Neural cell (in vitro differentiated cells): ENCODE data around the gene FHOD3. TPM values are rescaled to one million over a fixed set of nuclear protein-coding genes. Genes with fewer than 3 reads are reported as not detected.

Experiments used
- H2AFZ ChIP-seq: fragments of 200-600, 300-800 bp; sonication (generic), shearing (Covaris generic); 2 replicates; pipeline ENCODE4 v1.6.0; 2014; ENCODE audit warnings: low read depth, mild to moderate bottlenecking, antibody characterized with exemption, low read length, moderate library complexity
- H3F3A ChIP-seq: fragments of 200-600 bp; shearing (Covaris generic); 2 replicates; pipeline ENCODE4 v1.6.1; 2016; ENCODE audit warnings: mild to moderate bottlenecking, moderate library complexity, mixed read lengths, antibody characterized with exemption, low read length; ENCODE audit not compliant: insufficient read depth, poor library complexity, severe bottlenecking
- H3K27ac ChIP-seq: fragments of 200-600, 300-800 bp; sonication (generic), shearing (Covaris generic); 2 replicates; pipeline ENCODE4 v1.5.1; 2014; ENCODE audit warnings: mild to moderate bottlenecking, low read length, moderate library complexity
- H3K27me3 ChIP-seq: fragments of 300-800, 200-600 bp; sonication (generic), shearing (Covaris generic); 2 replicates; pipeline ENCODE4 v1.6.0; 2014; ENCODE audit warnings: mild to moderate bottlenecking, low read depth, low read length, moderate library complexity; ENCODE audit not compliant: insufficient read depth
- H3K36me3 ChIP-seq: fragments of 300-800, 200-600 bp; sonication (generic), shearing (Covaris generic); 2 replicates; pipeline ENCODE4 v1.5.1; 2014; ENCODE audit warnings: mild to moderate bottlenecking, antibody characterized with exemption, low read length, moderate library complexity; ENCODE audit not compliant: insufficient read depth
- H3K4me2 ChIP-seq: fragments of 300-800, 200-600 bp; sonication (generic), shearing (Covaris generic); 2 replicates; pipeline ENCODE4 v1.6.0; 2014; ENCODE audit warnings: mild to moderate bottlenecking, low read length
- H3K4me3 ChIP-seq: fragments of 300-800, 200-600 bp; sonication (generic), shearing (Covaris generic); 2 replicates; pipeline ENCODE4 v1.5.1; 2014; ENCODE audit warnings: mild to moderate bottlenecking, low read length, moderate library complexity
- H3K79me2 ChIP-seq: fragments of 200-600 bp; shearing (Covaris generic); replicated peaks from 2 replicates; pipeline ENCODE4 v1.6.0; 2014; ENCODE audit warnings: mild to moderate bottlenecking, low read length, moderate library complexity; ENCODE audit not compliant: insufficient read depth
- H3K9ac ChIP-seq: fragments of 300-800, 200-600 bp; sonication (generic), shearing (Covaris generic); 2 replicates; pipeline ENCODE4 v1.6.1; 2016; ENCODE audit warnings: mild to moderate bottlenecking, low read length, mixed read lengths
- H3K9me2 ChIP-seq: fragments of 200-600 bp; shearing (Covaris generic); 2 replicates; pipeline ENCODE4 v1.6.1; 2016; ENCODE audit warnings: mild to moderate bottlenecking, low read length, mixed read lengths; ENCODE audit not compliant: insufficient read depth
- H3K9me3 ChIP-seq: fragments of 200-600, 300-800 bp; sonication (generic), shearing (Covaris generic); 2 replicates; pipeline ENCODE4 v1.6.1; 2016; ENCODE audit warnings: mild to moderate bottlenecking, mixed run types, low read length, moderate library complexity, mixed read lengths
- H4K20me1 ChIP-seq: fragments of 200-600 bp; shearing (Covaris generic); 2 replicates; pipeline ENCODE4 v1.6.1; 2016; ENCODE audit warnings: mild to moderate bottlenecking, mixed run types; ENCODE audit not compliant: insufficient read depth
- CTCF ChIP-seq: fragments of 450-650 bp; IDR thresholded peaks from 2 replicates; pipeline ENCODE4 v1.5.1; 2014; ENCODE audit warnings: antibody characterized with exemption, mild to moderate bottlenecking, moderate library complexity; ENCODE audit not compliant: poor library complexity, severe bottlenecking
- EP300 ChIP-seq: fragments of 450-650 bp; conservative IDR thresholded peaks from 2 replicates; pipeline ENCODE4 v1.6.1; 2014; ENCODE audit warnings: antibody characterized with exemption, mild to moderate bottlenecking, moderate library complexity; ENCODE audit not compliant: poor library complexity, severe bottlenecking
- EZH2 ChIP-seq: fragments of 200-600, 300-800 bp; shearing (Covaris generic), sonication (generic); IDR thresholded peaks from 2 replicates; pipeline ENCODE4 v1.6.1; 2014; ENCODE audit warnings: antibody characterized with exemption, low read length, borderline replicate concordance, mild to moderate bottlenecking; ENCODE audit not compliant: insufficient read depth, poor library complexity, severe bottlenecking
- MXI1 ChIP-seq: fragments of 450-650 bp; conservative IDR thresholded peaks from 2 replicates; pipeline ENCODE4 v1.6.1; 2014; ENCODE audit warnings: antibody characterized with exemption, mild to moderate bottlenecking; ENCODE audit not compliant: poor library complexity, severe bottlenecking
- POLR2AphosphoS5 ChIP-seq: IDR thresholded peaks from 2 replicates; pipeline ENCODE4 v1.6.1; 2012
- RAD21 ChIP-seq: fragments of 450-650 bp; conservative IDR thresholded peaks from 2 replicates; pipeline ENCODE4 v1.6.1; 2014; ENCODE audit warnings: antibody characterized with exemption, mild to moderate bottlenecking, moderate library complexity
- SMC3 ChIP-seq: fragments of 450-650 bp; conservative IDR thresholded peaks from 2 replicates; pipeline ENCODE4 v1.6.1; 2014; ENCODE audit warnings: antibody characterized with exemption, mild to moderate bottlenecking, moderate library complexity; ENCODE audit not compliant: poor library complexity
- TAF1 ChIP-seq: IDR thresholded peaks from 2 replicates; pipeline ENCODE4 v1.6.1; 2012; ENCODE audit warnings: low read depth
- polyA plus RNA-seq: library from polyadenylated mRNA; depleted of rRNA; stranded (reverse); fragments of >200 nt; gene quantifications from 2 replicates; pipeline ENCODE4 v1.2.3, GENCODE V29; 2014
- TF ChIP-seq, protein P1 (sequence below): IDR thresholded peaks from 2 replicates; pipeline ENCODE4 v1.6.1; 2012; ENCODE audit warnings: borderline replicate concordance

The FHOD3 gene
- polyA plus RNA-seq, 1 donor from 2014 or later = 19.4 TPM

GRCh38 chr18:36776650-36777049, 479.1 kb downstream of the FHOD3 start:
- no peak for TF ChIP-seq EP300
- no peak for TF ChIP-seq TAF1
- no peak for TF ChIP-seq EZH2
- TF ChIP-seq, protein P1, sequence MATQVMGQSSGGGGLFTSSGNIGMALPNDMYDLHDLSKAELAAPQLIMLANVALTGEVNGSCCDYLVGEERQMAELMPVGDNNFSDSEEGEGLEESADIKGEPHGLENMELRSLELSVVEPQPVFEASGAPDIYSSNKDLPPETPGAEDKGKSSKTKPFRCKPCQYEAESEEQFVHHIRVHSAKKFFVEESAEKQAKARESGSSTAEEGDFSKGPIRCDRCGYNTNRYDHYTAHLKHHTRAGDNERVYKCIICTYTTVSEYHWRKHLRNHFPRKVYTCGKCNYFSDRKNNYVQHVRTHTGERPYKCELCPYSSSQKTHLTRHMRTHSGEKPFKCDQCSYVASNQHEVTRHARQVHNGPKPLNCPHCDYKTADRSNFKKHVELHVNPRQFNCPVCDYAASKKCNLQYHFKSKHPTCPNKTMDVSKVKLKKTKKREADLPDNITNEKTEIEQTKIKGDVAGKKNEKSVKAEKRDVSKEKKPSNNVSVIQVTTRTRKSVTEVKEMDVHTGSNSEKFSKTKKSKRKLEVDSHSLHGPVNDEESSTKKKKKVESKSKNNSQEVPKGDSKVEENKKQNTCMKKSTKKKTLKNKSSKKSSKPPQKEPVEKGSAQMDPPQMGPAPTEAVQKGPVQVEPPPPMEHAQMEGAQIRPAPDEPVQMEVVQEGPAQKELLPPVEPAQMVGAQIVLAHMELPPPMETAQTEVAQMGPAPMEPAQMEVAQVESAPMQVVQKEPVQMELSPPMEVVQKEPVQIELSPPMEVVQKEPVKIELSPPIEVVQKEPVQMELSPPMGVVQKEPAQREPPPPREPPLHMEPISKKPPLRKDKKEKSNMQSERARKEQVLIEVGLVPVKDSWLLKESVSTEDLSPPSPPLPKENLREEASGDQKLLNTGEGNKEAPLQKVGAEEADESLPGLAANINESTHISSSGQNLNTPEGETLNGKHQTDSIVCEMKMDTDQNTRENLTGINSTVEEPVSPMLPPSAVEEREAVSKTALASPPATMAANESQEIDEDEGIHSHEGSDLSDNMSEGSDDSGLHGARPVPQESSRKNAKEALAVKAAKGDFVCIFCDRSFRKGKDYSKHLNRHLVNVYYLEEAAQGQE = no peak
- TF ChIP-seq RAD21 = no peak
- no peak for TF ChIP-seq POLR2AphosphoS5
- TF ChIP-seq SMC3 = no peak
- no peak for TF ChIP-seq CTCF
- TF ChIP-seq MXI1 = no peak
- H3K27me3 ChIP-seq = no peaks in the 10 kb centered on the region

DNA sequence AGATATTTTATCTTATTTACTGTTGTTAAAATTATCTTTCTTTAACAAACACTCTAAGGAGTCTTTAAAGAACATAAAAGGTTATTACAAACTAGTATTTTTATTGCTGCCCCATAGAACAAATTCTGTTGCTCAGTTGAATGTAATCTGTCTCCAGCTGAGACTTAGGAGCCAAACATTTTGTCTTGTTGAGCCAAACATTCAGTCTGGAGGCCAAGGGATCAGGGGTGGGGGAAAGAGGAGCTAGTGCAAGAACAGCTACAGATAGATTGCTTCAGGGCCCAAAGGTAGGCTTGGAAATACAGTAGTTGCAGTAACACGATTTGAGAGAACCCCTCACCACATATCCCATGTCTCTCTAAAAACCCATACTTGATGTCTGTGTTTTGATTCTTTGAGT, 480.1 kb downstream of the FHOD3 start:
- H3K9ac ChIP-seq = no peak overlapping the region
- H3F3A ChIP-seq = no peaks in the 10 kb centered on the region
- H3K27ac ChIP-seq = no peak overlapping the region
- no peaks in the 10 kb centered on the region for H3K9me3 ChIP-seq
- H3K9me2 ChIP-seq = no peaks in the 10 kb centered on the region
- no peak overlapping the region for H2AFZ ChIP-seq
- no peaks in the 10 kb centered on the region for H3K27me3 ChIP-seq
- H3K4me3 ChIP-seq = no peak overlapping the region
- no peak overlapping the region for H3K4me2 ChIP-seq
- no peak for TF ChIP-seq EP300
- no peaks in the 10 kb centered on the region for H3K79me2 ChIP-seq
- H3K36me3 ChIP-seq = no peaks in the 10 kb centered on the region
- no peaks in the 10 kb centered on the region for H4K20me1 ChIP-seq

More at GRCh38 chr18:36776650-36777049, 479.1 kb downstream of the FHOD3 start:
- Histone ChIP-seq H3K36me3 (no peaks in the 10 kb centered on the region), H3F3A (no peaks in the 10 kb centered on the region), H2AFZ (no peak overlapping the region), H3K79me2 (no peaks in the 10 kb centered on the region), H4K20me1 (no peaks in the 10 kb centered on the region), H3K9me3 (no peaks in the 10 kb centered on the region), H3K27ac (no peak overlapping the region), H3K4me3 (no peak overlapping the region), H3K4me2 (no peak overlapping the region), H3K9ac (no peak overlapping the region), H3K9me2 (no peaks in the 10 kb centered on the region)

DNA sequence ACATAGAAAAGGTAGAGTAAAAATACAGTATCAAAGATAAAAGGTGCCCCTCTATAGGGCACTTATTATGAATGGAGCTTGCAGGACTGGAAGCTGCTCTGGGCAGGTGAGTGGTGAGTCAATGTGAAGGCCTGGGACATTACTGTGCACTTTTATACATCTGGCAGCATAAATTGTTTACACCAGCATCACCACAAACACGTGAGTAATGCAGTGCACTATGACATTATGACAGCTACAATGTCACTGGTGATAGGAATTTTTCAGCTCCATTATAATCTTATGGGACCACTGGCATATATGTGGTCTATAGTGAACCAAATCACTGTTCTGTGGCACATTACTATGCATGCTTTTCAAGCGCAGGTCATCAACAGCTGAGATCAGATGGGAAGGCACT, 483.2 kb downstream of the FHOD3 start:
- Histone ChIP-seq H3K9me3 (no peaks in the 10 kb centered on the region), H3K9ac (no peak overlapping the region), H3K4me2 (no peak overlapping the region), H3K79me2 (no peaks in the 10 kb centered on the region), H3K9me2 (no peaks in the 10 kb centered on the region), H3K36me3 (no peaks in the 10 kb centered on the region), H4K20me1 (no peaks in the 10 kb centered on the region), H3K27ac (no peak overlapping the region), H3K27me3 (no peaks in the 10 kb centered on the region), H3F3A (no peaks in the 10 kb centered on the region), H3K4me3 (no peak overlapping the region), H2AFZ (no peak overlapping the region)
- TF ChIP-seq POLR2AphosphoS5 (no peak), EP300 (no peak), MXI1 (no peak)
- TF ChIP-seq, protein P1 = no peak
